Measurements from ENCODE around the gene ALK.

GRCh38 chr2:29249666-29250253, 671.6 kb downstream of the ALK start:
- TF ChIP-seq CTCF (IDR thresholded peaks at IDR 0.05; ENCODE audit: low read length) (no peak), EZH2 (IDR thresholded peaks at IDR 0.05; ENCODE audit: borderline replicate concordance, low read length) (no peak)
